Fibroblast of skin of right biceps (primary cell): Measurements from ENCODE around the gene GLI3.

Experiments
- DNase-seq: peaks from one replicate; pipeline ENCODE4 v3.0.0-alpha.2; 2013

The GLI3 gene

DNA sequence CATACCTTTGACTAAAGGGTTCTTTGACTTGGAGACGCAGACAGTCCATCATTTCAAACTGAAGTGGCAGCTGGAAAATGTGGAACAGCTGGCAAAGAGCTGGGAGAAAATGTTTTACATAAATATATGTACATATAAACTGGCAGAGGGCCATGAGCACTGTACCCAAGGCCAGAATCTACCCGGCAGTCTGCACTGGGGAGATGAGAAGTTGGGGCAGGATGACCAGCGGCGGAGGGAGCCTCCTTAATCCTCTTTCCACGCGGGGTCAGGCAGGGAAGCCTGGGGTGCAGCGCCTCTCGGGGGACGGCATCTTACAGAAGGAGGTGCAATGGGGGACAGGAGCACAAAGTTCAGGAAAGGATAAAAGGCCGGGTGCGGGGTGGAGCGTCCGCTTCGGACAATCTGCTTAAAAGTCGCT is 1.3 kb downstream of the GLI3 start:
- no peak for DNase-seq

DNA sequence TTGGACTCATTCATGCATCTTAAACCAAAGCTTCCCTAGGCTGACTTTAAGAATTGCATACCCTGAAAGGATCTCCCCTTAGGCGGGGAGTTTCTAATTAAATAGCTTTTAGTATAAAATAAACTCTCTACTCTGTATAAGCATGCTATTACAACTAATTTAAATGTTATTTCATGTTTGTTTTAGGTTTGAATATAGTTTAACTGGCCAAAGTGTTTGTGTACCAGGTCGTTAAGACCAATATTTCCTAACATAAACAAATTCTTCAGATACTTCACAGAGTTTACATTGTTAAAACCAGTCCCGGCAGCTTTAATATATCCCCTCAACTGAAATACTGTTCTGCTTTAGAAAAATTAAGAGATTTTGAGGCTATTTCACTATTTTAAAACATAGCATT is 2.3 kb downstream of the GLI3 start:
- no peak for DNase-seq

GRCh38 chr7:42233695-42234331 is 3.2 kb downstream of the GLI3 start:
- DNase-seq, result peak; percentile 75

DNA sequence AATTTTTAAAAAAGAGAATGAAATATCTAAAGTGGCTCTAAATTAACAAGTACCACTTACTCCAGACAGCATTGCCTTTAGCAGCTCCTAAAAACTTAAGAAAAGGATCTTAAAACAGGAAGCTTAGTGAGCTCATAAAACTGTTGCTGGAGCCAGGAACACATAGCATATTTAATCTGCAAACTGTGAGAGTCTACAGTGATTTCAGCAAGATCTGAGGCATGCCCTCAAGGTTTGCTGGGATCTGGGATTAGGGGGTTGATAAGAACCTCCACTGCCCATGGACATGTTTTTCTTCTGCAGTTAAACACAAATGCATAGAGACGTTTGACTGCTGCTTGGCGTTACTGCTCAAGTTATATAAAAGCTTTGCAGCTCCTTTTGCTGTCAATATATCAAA is 3.8 kb downstream of the GLI3 start:
- peak; percentile 44 for DNase-seq

DNA sequence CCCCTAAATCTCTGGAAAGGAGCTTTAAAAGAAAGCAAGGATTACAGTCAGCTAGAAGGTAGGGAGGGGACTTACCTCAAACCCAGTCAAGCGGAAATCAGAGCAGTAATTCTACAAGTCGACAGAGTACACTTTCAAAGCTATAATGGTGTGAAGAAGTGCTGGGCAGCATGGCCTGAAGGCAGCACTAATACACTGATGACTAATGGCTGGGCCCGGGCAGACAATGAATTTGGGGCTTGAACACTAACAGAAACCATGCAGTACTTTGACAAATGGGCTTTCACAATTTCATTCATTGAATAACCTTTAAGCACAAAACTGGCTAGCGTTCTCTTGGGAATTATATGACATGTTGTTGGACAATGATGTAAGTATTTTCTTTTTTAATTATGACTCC is 4.7 kb downstream of the GLI3 start:
- DNase-seq, result peak; percentile 73

DNA sequence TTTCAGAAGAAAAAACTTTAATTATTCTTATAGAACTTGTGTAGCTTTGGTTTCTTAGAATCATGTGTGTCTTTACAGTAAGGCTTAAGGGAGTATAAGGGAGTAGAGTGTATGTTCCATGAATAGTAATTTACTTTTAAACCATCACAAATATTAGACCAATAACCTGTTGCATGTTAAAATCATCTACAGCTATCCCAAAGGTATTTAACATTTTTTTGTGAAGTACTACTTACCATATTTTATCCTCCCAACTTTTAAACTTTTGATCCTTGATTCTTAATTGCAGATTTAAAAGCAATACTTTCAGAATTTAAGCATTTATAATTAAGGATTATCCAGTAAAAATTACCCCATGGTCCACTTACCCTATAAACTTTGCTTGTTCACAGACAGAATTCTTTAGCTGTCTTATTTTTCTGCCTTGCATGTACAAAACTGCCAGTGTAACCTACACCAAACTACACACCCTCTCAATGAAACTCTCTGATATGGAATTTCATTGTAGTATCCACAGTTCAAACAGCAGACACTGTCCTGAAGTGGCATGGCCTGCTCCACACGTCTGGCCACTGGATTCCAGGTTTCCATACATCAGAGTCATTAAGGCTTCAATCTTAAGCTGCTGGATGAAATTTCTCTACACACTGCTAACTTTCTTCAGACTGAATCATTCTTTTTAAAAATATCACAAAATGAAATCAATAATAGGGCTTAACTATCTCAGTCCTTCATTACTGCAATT is 5.8 kb downstream of the GLI3 start:
- DNase-seq, result no peak

DNA sequence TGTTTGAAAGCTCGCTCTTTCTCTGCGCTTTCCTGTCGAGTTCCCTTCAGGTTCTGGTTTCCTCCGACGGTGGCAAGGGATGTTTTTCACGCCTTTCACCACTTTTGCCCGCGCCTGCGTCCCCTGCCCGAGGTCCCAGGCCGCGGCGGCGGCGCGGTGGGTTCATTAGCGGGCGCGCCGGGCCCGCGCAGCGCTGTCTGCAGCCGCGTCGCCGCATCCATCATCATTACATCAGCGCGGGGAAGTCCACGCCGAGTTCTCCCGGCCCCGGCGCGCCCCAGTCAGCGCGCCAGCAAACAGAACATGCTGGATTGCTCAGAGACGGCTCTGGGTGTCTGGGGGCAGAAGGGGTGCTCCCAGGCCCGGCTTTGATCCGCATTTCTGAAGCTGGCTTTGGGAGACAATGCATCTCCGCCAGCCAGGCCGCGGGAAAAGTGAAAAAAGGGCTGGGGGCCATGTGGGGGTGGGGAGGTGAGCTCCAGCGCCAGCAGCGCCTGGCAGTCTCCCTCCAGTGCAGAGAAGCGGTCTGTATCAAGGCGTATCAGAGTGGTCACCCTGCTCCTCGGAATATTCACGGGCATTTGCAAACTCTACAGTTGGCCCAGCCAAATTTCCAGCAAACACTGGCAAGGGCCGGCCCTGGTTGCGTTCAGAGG is 8.9 kb downstream of the GLI3 start:
- DNase-seq, result peak; percentile 55

DNA sequence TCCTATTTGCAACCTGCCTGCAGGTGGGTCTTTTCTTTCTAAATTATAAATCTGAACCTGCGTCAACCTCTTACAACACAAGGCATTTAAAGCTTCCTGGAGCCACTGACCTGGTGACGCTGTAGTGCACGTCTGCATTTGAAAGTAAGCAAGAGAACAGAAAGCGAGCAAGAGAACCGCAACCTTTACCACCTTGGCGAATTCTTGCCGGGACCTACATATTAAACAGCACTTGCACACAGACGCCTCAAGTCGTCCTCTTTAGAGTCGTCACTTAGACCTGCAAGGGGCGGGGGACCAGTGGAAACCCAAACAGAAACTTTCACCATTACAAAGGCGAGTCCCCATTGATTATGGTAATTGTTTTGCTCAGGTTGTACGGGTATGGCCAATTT is 9.5 kb downstream of the GLI3 start:
- no peak for DNase-seq

DNA sequence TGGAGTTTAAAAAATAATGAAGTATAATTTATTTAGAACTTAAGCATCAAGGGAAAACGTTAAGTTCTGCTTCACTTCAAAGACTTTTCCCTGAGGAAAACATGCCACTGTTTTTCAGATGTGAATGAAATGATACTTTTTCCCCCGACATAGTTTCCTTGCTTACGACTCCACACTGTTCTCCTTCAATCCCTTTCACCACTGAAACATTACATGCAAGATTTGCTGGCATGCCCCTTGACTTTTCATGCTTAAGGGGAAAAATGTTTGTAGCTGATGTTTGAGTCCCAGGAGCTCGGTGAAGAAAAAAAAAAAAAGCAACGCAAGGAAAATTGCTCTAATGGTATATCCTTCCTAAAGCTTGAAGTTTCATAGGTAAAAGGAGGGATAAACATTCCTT is 10.0 kb downstream of the GLI3 start:
- no peak for DNase-seq

- DNase-seq, result peak; percentile 34
Observed at GRCh38 chr7:42226354-42226941, 10.6 kb downstream of the GLI3 start.

DNA sequence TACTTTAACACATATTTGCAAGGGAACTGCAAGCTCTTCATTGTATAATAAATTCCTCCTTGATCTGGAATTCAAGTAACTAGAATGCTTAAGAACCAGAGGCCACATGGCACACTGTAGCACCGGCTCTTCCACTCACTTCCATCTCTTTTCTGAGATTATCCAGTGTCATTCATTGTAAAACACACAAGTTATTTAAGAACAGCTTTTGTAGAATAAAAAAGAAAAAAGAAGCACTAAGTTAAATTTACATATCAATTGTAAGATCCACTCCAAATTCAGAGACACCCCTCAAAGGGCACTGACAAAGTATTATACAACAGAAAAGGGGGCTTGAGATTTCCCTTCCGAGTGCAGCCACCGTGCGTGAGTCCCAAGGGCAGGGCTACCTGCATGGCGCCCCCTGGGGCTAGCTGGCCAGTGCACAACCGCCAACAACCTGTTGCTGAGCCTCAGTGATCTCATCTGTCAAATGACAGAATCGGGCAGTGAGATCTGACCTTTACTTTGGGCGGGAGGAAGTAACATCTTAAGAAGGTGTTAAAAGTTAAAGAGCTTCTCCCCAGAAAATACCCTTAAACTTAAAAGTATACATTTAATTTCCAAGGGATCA is 12.5 kb downstream of the GLI3 start:
- DNase-seq, result no peak

DNA sequence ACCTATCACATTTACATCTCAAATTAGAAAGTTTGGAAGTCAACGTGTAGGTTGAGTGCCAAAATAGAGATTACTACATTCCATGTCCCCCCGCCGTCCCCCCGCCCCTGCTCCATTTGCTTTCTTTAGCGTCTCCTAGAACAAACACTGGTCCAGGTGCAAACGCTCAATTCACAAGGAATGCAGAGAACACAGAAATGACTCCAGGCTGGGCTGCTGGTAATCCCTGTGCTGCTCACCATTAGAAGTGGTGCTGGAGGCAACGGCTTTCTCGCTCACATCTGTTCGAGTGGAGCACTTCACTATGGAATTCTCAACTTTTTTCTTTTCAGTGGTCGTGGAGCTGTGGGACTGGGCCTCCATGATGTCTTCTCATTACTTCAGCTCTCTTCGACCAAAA is 14.1 kb downstream of the GLI3 start:
- no peak for DNase-seq

- no peak for DNase-seq
Observed at GRCh38 chr7:42222125-42222524, 14.9 kb downstream of the GLI3 start.

GRCh38 chr7:42221304-42221703 is 15.7 kb downstream of the GLI3 start:
- DNase-seq, result no peak

- DNase-seq, result peak; percentile 63
Observed at GRCh38 chr7:42219447-42219846, 17.6 kb downstream of the GLI3 start.

- DNase-seq, result no peak
Observed at GRCh38 chr7:42218248-42218647, 18.8 kb downstream of the GLI3 start.

DNA sequence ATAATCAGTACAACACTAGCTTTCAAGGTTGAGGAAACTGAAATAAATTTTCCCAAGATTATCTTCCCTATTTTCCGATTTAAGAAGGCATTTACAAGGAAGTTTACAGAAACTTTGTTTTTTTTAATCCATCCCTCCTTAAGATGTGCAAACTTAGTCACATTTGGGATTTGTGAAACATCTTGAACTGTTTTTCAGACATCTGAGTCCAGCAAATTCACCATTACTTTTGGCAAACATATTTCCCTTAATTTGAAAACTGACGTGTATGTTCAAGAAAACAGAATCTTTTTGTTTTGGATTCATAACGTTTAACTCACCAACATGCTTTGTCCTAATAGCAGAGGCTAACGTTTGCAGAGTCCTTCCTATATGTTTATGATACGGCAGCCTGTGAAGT is 19.5 kb downstream of the GLI3 start:
- DNase-seq, result peak; percentile 45

GRCh38 chr7:42217053-42217452 is 20.0 kb downstream of the GLI3 start:
- DNase-seq, result no peak

- DNase-seq, result no peak
Observed at GRCh38 chr7:42214060-42214679, 22.8 kb downstream of the GLI3 start.

DNA sequence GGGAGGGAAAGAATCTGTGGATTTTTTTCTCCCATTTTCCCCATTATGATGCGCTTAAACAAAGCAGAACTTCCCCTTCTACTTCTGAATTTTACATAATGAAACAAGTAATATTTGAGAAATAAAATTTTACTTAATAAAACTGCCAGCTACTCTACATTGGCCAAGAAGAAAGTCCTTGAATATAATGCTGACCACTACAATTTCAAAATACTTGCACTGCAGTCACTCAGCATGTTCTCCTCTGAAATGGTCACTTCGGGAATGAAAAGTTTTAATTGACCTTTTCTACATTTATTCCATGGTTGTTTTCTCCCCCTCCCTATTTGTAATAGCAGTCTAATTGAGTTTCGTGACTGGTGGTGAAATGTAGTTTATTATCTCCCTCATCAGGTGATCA is 23.9 kb downstream of the GLI3 start:
- no peak for DNase-seq

DNA sequence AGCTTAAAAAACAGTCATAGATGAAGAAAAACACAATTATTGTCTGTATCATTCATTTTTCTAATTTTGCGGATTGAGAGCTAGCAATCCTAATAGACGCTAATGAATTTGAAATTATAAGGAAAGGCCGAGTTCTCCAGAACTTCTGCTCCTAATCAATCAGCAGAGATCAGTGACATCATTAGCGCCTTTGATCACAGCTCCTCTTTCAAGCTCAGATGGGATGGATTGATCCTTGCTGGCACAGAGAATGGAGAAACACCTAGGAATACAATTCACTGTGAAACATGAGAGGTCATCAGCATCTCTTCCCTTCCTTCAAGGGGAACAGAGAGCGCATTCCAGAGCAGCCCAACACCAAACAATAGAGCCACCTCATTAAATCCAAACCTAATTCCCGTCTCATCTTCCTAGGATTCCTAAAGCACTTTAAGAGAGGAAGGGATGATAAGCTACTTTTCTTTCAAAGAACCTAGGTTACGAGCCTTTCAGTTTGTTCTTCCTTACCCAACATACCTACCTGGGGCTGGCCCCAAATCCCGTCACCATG is 24.4 kb downstream of the GLI3 start:
- no peak for DNase-seq

DNA sequence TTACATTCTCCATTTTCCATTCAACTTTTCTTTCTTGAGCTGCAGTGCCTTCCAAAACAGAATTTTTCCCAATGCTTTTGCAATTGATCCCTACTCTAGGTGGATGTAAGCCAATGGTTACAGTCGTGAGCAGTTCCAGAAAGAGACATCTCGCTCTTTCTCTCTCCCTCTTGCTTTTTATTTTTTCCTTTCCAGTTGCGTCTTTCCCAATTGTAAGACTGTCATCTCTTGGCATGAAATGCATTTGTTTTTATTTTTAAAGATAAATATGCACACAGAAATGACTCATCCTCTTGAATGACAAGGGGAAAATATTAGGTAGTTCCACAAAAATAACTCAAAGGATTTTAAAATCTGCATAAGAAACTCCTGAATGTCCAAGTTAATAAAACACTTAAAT is 25.1 kb downstream of the GLI3 start:
- no peak for DNase-seq

GRCh38 chr7:42210779-42211178 is 26.2 kb downstream of the GLI3 start:
- DNase-seq, result no peak
